Neural cell (in vitro differentiated cells): ENCODE data around the gene ACAD10.

Experiments used
- EZH2 ChIP-seq: fragments of 200-600, 300-800 bp; shearing (Covaris generic), sonication (generic); IDR thresholded peaks from 2 replicates; pipeline ENCODE4 v1.6.1; 2014; ENCODE audit warnings: antibody characterized with exemption, low read length, borderline replicate concordance, mild to moderate bottlenecking; ENCODE audit not compliant: insufficient read depth, poor library complexity, severe bottlenecking
- POLR2AphosphoS5 ChIP-seq: IDR thresholded peaks from 2 replicates; pipeline ENCODE4 v1.6.1; 2012
- REST ChIP-seq: IDR thresholded peaks from 2 replicates; pipeline ENCODE4 v1.6.1; 2012; ENCODE audit warnings: borderline replicate concordance
- TF ChIP-seq, protein P1 (sequence below): fragments of 450-650 bp; IDR thresholded peaks from 2 replicates; pipeline ENCODE4 v1.5.1; 2014; ENCODE audit warnings: antibody characterized with exemption, mild to moderate bottlenecking, moderate library complexity; ENCODE audit not compliant: poor library complexity, severe bottlenecking

GRCh38 chr12:111785651-111786050 lies 99.8 kb downstream of the ACAD10 start:
- TF ChIP-seq, protein P1, sequence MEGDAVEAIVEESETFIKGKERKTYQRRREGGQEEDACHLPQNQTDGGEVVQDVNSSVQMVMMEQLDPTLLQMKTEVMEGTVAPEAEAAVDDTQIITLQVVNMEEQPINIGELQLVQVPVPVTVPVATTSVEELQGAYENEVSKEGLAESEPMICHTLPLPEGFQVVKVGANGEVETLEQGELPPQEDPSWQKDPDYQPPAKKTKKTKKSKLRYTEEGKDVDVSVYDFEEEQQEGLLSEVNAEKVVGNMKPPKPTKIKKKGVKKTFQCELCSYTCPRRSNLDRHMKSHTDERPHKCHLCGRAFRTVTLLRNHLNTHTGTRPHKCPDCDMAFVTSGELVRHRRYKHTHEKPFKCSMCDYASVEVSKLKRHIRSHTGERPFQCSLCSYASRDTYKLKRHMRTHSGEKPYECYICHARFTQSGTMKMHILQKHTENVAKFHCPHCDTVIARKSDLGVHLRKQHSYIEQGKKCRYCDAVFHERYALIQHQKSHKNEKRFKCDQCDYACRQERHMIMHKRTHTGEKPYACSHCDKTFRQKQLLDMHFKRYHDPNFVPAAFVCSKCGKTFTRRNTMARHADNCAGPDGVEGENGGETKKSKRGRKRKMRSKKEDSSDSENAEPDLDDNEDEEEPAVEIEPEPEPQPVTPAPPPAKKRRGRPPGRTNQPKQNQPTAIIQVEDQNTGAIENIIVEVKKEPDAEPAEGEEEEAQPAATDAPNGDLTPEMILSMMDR = no peak
- TF ChIP-seq REST (no peak), EZH2 (no peak), POLR2AphosphoS5 (no peak)
